ENCODE data around the gene ARID4A. TPM values are rescaled to one million over a fixed set of nuclear protein-coding genes. Genes with fewer than 3 reads are reported as not detected.
"Not testable (repeated sequence)": the region's sequence is repeated elsewhere in the genome, so short reads cannot be mapped to it uniquely, and the experiment has no call there.

The ARID4A gene, protein sequence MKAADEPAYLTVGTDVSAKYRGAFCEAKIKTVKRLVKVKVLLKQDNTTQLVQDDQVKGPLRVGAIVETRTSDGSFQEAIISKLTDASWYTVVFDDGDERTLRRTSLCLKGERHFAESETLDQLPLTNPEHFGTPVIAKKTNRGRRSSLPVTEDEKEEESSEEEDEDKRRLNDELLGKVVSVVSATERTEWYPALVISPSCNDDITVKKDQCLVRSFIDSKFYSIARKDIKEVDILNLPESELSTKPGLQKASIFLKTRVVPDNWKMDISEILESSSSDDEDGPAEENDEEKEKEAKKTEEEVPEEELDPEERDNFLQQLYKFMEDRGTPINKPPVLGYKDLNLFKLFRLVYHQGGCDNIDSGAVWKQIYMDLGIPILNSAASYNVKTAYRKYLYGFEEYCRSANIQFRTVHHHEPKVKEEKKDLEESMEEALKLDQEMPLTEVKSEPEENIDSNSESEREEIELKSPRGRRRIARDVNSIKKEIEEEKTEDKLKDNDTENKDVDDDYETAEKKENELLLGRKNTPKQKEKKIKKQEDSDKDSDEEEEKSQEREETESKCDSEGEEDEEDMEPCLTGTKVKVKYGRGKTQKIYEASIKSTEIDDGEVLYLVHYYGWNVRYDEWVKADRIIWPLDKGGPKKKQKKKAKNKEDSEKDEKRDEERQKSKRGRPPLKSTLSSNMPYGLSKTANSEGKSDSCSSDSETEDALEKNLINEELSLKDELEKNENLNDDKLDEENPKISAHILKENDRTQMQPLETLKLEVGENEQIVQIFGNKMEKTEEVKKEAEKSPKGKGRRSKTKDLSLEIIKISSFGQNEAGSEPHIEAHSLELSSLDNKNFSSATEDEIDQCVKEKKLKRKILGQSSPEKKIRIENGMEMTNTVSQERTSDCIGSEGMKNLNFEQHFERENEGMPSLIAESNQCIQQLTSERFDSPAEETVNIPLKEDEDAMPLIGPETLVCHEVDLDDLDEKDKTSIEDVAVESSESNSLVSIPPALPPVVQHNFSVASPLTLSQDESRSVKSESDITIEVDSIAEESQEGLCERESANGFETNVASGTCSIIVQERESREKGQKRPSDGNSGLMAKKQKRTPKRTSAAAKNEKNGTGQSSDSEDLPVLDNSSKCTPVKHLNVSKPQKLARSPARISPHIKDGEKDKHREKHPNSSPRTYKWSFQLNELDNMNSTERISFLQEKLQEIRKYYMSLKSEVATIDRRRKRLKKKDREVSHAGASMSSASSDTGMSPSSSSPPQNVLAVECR
- 1.7 and 5.0 TPM in 2 replicates for total RNA-seq (2014; rRNA removed; shearing (Covaris generic))
- polyA plus RNA-seq (2015; cell fraction: cytosol; rRNA removed): 2.7 and 3.9 TPM in 2 replicates
- 10.8 and 11.1 TPM in 2 replicates for polyA plus RNA-seq (2015; cell fraction: nucleus; rRNA removed)

DNA sequence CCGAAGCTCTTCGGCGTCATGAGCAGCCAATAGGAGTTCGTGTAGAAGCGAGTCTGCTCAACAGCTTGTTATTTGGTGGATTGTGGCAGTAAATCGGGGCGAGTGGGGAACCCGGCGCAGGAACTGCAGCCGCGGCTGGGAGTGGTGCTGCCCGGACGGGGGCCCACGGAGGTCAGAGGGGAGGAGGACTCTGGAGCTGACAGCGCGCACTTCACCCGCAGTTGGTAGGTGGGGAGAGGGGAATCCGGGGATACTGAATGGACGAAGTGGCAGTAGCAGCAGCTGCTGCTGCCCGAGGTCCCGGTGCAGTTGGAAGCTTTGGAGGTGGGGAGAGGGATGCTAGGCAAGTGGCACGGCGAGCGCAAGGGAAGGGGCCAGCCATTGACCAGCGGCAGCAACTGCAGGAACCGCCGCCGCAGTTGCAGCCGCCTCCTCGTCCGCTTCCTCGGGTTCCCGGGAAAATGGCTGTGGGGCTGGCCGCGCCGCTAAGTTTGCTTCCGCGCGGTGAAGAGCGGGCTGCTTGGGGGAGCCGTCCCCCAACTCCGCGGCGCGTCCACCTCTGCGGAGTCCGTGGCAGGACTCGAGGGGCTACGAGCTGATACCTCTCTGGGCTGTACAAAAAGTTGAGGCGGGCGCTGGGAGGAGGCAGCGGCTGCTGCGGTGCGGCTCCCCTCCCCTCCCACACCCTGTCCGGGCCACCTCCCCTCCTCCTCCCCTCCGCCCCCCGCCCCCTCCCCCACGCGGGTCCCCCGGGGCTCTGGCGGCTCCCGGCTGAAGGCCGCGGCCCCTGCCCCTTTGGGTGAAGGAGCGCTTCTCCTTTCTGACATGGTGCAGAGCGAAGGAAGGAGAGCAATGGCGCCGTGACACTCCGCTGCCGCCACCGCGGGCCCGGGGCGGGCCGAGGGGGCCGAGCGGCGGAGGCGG is at the start of gene ARID4A:
Gene ARID4A, plus strand, starts transcription at position 79 of the 924 bp plus-strand sequence. CDS start 1,300 bp downstream, outside the sequence.
- no peak for DNase-seq (ENCODE audit: low read depth)

DNA sequence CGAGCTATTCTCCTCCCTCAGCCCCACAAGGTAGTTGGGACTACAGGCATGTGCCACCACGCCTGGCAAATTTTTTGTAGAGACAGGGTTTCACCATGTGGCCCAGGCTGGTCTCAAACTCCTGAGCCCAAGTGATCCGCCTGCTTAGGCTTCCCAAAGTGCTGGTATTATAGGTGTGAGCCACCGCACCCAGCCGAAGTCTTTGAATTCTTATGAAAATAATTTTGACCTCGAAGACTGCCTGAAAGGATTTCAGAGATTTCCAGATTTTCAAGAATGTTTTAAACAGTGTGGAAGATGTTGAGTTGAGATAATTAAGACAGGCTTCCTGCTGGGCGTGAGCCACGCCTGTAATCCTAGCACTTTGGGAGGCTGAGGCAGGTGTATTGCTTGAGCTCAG is 48.7 kb upstream of the ARID4A start:
- no peak for DNase-seq (ENCODE audit: low read depth)

DNA sequence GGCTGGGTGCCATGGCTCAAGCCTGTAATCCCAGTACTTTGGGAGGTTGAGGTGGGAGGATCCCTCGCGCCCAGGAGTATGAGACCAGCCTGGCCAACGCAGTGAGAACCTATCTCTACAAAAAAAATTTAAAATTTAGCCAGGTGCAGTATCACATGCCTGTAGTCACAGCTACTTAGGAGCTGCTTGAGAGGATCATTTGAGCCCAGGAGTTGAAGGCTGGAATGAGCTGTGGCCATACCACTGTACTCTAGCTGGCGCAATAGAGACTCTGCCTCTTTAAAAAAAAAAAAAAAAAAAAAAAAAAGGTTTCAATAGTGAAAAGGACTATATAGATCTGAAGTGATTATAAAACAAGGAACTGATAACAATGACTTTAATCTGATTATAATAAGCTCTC is 40.2 kb upstream of the ARID4A start:
- DNase-seq (ENCODE audit: low read depth): no peak

DNA sequence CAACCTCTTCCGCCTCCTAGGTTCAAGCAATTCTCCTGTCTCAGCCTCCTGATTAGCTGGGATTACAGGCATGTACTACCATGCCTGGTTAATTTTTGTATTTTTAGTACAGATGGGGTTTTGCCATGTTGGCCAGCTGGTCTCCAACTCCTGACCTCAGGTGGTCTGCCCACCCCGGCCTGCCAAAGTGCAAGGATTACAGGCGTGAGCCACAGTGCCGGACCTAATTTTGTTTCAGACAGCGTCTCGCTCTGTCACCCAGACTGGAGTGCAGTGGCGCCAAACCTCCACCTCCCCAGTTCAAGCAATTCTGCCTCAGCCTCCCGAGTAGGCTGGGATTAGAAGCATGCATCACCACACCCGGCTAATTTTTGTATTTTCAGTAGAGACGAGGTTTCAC is 36.4 kb upstream of the ARID4A start:
- not testable (repeated sequence) for DNase-seq (ENCODE audit: low read depth)

DNA sequence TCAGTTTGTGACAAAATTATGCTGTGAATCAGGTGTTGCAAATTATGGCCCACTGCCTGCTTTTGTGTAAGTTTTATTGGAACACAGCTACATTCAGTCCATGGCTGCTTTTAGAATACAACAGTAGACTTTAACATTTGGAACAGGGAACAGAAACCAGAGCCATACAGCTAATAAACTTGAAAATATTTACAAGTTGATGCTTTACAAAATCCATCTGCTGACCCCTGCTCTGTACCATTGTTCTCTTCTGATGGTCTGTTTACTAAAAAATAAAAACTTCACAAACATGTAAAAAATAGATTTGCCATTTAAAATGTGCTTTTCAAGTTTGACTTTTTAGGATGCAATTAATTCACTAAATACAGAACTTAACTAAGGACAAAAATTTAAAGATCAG is 33.0 kb upstream of the ARID4A start:
- DNase-seq (ENCODE audit: low read depth): no peak

DNA sequence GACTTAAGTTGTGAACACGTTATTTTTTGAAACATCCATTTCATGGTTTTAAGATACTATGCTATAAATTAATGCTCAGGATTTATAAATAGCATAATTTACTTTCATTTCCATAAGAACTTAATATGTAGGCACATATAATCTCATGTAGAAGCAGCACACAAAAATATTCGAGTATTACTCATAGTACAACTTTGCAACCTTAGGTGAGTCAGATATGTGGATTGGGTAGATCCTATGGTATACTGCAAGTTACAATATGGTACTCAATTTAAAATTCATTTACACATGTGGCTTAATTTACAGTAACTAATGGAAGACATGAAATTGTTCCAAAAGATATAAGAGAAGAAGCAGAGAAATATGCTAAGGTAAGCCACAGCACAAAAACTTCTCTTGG is 27.7 kb upstream of the ARID4A start:
- DNase-seq (ENCODE audit: low read depth): no peak

DNA sequence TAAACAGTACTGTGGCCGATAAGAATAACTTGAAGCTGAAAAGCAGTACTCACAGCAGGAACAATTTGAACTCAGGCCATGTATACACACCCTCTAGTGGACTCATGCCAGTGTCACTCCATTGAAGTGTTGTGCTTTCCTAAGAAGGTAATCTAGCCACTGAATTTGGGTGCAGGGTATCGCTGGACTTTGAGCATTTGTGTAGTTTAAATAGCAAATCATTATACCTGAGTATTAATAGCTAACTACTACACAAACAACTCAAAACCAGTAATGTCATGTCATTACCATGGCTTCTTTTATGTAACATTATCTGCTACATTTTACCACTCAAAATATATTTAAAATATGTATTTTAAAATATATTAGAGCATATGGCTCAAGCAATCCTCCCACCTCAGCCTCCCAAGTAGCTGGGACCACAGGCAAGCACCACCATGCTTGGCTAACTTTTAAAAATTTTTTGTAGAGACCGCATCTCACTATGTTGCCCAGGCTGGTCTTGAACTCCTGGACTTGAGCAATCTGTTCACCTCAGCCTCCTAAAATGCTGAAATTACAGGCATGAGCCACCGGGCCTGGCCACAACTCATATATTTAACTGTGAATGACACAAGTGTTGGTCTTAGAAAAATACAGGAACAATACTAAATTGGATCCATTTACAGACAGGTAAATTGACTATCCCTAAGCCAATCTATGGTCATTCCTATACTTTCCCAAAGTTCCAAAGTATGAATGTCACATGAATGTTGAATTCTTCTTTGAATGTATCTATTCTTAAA is 25.6 kb upstream of the ARID4A start:
- DNase-seq (ENCODE audit: low read depth): no peak

DNA sequence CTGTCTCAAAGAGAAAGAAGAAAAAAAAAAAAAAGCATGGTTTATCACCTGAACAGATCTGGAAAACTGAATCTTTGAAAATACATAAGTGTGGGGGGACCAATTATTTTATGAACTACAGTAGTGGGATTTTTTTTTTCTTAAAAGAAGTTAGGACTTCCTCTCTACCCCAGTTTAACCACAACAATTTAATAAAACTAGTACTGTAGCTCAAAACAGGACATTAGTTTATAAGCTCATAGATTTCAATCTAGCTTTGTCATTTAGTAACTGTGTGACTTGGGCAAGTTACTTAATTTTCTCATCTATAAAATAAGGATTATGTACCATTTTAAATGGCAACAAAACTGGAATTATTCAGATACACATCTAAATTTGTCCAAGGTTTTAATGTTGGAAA is 23.5 kb upstream of the ARID4A start:
- no peak for DNase-seq (ENCODE audit: low read depth)

DNA sequence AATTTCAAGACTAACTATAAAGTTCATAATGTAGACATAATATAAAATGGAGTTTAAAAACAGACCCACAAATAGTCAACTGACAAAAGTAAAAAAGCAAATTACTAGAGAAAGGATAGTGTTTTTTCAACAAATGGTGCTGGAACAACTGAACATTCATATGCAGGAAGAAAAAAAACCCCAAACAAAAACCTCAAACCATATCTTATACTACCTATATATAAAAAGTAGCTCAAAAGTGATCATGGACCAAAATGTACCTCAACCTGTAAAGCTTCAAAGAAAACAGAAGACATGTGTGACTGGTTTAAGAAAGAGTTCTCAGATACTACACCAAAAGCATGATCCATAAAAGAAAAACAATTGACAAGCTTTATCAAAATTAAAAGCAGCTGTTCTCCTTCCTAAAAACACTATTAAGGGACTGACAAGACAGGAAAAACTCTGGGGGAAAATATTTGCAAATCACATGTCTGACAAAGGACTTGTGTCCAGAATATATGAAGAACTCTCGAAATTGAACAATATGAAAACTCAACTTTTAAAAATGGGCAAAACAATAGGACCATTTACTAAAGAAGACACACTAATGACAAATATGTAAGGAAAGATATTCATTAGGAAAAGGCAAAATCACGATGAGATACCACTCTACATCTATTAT is 22.7 kb upstream of the ARID4A start:
- no peak for DNase-seq (ENCODE audit: low read depth)

DNA sequence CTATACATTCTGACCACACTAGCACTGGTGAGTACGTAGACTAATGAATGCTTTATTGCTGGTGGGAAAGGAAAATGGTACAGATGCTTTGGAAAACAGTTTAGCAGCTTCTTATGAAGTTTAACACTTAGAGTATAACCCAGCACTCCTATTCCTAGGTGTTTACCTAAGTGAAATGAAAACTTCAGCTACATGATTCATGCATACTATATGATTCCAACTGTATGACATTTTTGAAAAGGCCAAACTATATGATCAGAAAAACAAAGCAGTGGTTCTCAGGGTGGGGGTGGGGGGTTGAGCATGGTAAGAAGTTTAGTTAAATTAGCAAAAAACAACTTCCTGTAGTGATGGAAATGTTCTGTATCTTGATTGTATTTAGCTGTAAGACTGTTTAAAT is 22.1 kb upstream of the ARID4A start:
- DNase-seq (ENCODE audit: low read depth): no peak

DNA sequence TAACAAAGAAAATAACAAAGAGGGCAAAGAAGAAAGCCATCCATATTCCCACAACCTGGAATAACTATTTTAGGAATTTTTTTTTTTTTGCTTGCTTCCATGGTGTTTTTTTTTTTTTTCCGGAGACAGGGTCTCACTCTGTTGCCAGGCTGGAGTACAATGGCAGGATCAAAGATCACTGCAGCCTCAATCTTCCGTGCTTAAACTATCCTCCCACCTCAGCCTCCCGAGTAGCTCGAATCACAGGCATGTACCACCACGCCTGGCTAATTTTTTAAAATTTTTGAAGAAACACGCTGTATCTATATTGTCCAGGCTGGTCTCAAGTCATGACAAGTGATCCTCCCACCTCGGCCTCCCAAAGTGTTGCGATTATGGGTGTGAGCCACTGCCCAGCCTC is 20.2 kb upstream of the ARID4A start:
- no peak for DNase-seq (ENCODE audit: low read depth)

DNA sequence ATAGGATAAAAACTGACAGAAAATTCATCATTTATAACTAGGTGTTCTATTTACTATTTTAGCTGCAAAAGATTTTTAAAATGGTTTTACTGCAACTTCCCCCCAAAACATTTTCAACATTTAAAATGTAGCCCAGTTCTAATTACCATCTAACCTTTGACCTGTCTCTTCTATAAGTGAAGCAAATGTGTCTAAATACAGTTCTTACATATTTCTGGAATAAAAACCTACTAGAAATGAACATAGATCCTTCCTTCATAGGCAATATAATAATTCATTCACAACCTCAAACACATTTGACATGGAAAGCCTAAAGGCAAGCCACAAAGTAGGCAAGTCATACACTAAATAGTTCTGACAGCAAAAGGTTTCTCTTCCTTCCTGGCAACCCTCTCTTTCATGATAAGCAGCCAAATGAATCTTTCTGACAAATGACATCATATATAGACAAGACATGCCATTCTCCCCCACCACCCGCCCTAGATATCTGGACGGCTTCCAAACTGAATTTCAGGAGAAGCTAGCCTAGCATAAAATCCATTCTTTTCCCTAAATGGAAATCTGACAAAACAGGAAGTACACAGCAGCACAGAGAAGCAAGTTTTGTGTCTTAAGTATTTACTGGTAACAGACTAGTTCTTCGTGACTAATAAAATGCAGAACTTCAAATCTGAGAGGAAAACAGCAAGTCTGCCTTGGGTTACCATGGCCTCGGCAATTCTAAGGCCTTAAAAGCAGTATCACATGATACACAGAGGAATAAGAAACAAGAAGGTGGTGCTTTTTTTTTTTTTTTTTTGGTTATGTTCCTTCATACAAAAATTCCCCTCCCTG is 17.2 kb upstream of the ARID4A start:
- DNase-seq (ENCODE audit: low read depth): peak; percentile 81

DNA sequence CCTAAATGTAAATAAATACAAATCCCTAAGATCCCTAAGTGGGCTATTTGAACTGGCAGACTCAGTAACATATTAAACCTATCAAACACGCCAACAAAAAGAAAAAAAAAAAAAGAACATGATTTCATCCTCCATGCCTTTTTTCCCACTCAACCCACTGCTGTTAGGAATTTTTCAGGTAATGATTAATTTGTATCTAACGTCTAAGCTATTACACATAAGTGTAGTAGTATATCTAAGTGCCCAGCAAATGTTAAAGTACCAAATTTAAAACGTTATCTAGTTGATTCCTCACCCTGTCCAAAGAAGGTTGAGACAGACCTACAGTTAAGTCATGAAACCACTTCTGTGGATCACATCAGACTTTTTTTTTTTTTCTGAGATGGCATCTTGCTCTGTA is 16.4 kb upstream of the ARID4A start:
- DNase-seq (ENCODE audit: low read depth): no peak

DNA sequence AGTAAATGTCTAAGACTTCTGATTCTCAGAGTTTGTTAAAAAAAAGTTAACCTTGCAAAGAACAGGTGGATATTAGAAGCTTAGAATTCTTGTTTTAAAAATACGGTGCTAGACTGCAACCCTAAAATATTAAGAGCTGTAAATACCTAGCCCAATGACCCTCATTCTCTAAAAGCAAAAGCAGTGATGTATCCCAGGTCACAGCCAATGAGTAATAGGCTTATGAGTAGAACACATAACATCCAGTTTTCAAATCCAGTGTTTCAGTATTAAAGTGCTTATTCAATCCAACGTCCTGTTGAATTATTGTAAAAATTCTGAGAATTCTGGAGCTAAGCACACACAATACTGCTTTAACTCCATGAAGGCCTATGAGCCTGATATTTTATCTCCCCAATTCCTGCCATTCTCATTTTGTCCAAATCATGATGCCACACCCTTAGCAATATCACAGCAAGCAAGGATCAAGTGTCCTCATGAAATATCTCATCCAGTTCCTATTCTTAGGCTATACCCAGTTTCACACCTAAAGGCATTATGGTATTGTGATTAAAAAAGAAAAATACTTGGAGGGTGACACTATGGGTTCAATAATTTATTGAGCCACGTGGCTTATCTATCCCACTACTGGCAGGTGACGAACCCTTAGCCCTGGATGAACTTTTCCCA is 15.3 kb upstream of the ARID4A start:
- DNase-seq (ENCODE audit: low read depth): no peak

DNA sequence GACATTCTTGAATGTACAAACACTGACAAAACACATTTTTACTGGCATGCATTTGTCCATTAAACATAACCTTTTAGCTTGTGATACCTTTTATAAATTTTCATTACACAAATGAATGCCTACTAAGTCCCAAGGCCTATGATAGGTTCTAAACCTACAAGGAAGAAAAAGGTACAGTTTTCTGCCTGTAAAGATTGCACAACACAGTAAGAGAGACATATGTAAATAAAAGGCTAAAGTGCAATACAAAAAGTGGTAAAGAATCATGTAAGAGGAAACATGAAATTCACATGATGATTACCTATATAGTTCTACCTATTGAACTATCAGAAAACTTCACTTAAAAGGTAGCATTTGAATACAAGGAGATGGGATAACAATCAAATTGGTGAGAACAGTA is 14.6 kb upstream of the ARID4A start:
- no peak for DNase-seq (ENCODE audit: low read depth)

DNA sequence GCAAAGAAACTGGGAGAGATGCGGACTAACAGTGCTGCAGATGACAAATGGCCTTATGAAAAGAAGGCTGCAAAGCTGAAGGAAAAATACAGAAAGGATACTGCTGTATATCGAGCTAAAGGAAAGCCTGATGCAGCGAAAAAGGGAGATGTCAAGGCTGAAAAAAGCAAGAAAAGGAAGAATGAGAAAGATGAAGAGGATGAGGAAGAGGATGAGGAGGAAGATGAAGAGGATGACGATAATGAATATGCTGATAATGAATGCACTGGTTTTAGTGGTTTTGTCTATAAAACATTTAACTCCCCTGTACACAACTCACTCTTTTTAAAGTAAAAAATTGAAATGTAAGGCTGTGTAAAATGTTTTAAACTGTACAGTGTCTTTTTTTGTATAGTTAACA is 13.2 kb upstream of the ARID4A start:
- DNase-seq (ENCODE audit: low read depth): no peak

DNA sequence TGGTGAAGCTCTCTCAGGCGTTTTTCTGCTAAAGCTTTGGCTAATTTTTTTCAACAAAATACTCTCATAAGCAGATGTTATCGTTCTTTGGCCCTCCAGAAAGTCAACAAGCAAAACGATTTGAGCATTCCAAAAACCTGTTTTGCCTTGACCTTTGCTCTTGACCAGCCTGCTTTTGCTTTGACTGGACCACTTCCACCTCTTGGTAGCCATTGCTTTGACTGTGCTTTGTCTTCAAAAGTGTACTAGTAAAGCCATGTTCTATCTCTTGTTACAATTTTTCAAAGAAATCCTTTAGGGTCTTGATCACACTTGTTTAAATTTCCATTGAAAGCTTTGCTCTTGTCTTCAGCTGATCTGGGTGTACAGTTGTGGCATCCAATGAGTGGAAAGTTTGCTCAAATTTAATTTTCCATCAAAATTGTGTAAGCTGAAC is 10.7 kb upstream of the ARID4A start:
- no peak for DNase-seq (ENCODE audit: low read depth)
